ENCODE measurements around the gene PRR15.

PRR15 gene

GRCh38 chr7:29565224-29565630 is 1.6 kb downstream of the PRR15 start:
- Histone ChIP-seq H3K9me3 (ENCODE audit: severe bottlenecking) (no peaks in the 10 kb centered on the region), H3K27ac (no peak overlapping the region), H3K27me3 (ENCODE audit: insufficient read depth, low read depth, severe bottlenecking) (no peaks in the 10 kb centered on the region), H3K36me3 (no peaks in the 10 kb centered on the region), H3K4me3 (ENCODE audit: low read depth, low read length) (no peak overlapping the region)
- no peak for DNase-seq
- no peak for TF ChIP-seq CTCF (IDR thresholded peaks at IDR 0.05; ENCODE audit: low read depth, low read length)

- no peak for TF ChIP-seq CTCF (IDR thresholded peaks at IDR 0.05; ENCODE audit: low read depth, low read length)
- DNase-seq = no peak
- Histone ChIP-seq H3K36me3 (no peaks in the 10 kb centered on the region), H3K27ac (no peak overlapping the region), H3K4me3 (ENCODE audit: low read depth, low read length) (no peak overlapping the region), H3K27me3 (ENCODE audit: insufficient read depth, low read depth, severe bottlenecking) (no peaks in the 10 kb centered on the region), H3K9me3 (ENCODE audit: severe bottlenecking) (no peaks in the 10 kb centered on the region)
Observed at GRCh38 chr7:29565634-29565981, 2.0 kb downstream of the PRR15 start.

GRCh38 chr7:29565982-29566746 is 2.5 kb downstream of the PRR15 start:
- no peak for DNase-seq
- Histone ChIP-seq H3K4me3 (ENCODE audit: low read depth, low read length) (no peak overlapping the region), H3K27ac (no peak overlapping the region), H3K36me3 (no peaks in the 10 kb centered on the region), H3K9me3 (ENCODE audit: severe bottlenecking) (no peaks in the 10 kb centered on the region), H3K27me3 (ENCODE audit: insufficient read depth, low read depth, severe bottlenecking) (no peaks in the 10 kb centered on the region)
- no peak for TF ChIP-seq CTCF (IDR thresholded peaks at IDR 0.05; ENCODE audit: low read depth, low read length)

GRCh38 chr7:29567174-29567573 is 3.5 kb downstream of the PRR15 start:
- Histone ChIP-seq H3K9me3 (ENCODE audit: severe bottlenecking) (no peaks in the 10 kb centered on the region), H3K27ac (no peak overlapping the region), H3K4me3 (ENCODE audit: low read depth, low read length) (no peak overlapping the region), H3K36me3 (no peaks in the 10 kb centered on the region), H3K27me3 (ENCODE audit: insufficient read depth, low read depth, severe bottlenecking) (no peaks in the 10 kb centered on the region)
- no peak for DNase-seq
- no peak for TF ChIP-seq CTCF (IDR thresholded peaks at IDR 0.05; ENCODE audit: low read depth, low read length)

- H3K36me3 ChIP-seq = no peaks in the 10 kb centered on the region
- H3K9me3 ChIP-seq (ENCODE audit: severe bottlenecking) = no peaks in the 10 kb centered on the region
- no peak overlapping the region for H3K27ac ChIP-seq
- no peak for TF ChIP-seq CTCF (IDR thresholded peaks at IDR 0.05; ENCODE audit: low read depth, low read length)
- H3K27me3 ChIP-seq (ENCODE audit: insufficient read depth, low read depth, severe bottlenecking) = no peaks in the 10 kb centered on the region
- no peak overlapping the region for H3K4me3 ChIP-seq (ENCODE audit: low read depth, low read length)
- no peak for DNase-seq
Observed at GRCh38 chr7:29569648-29570047, 6.0 kb downstream of the PRR15 start.

- no peaks in the 10 kb centered on the region for H3K36me3 ChIP-seq
- H3K27ac ChIP-seq = no peak overlapping the region
- peaks cover 8% of the 10 kb centered on the region for H3K9me3 ChIP-seq (ENCODE audit: severe bottlenecking)
- H3K4me3 ChIP-seq (ENCODE audit: low read depth, low read length) = no peak overlapping the region
- no peaks in the 10 kb centered on the region for H3K27me3 ChIP-seq (ENCODE audit: insufficient read depth, low read depth, severe bottlenecking)
- no peak for DNase-seq
- TF ChIP-seq CTCF (IDR thresholded peaks at IDR 0.05; ENCODE audit: low read depth, low read length) = no peak
Observed at GRCh38 chr7:29572558-29572957, 8.9 kb downstream of the PRR15 start.
